ENCODE data around the gene RBBP8NL.
"Not testable (repeated sequence)": the region's sequence is repeated elsewhere in the genome, so short reads cannot be mapped to it uniquely, and the experiment has no call there.

RBBP8NL gene

GRCh38 chr20:62439218-62439617 lies 11.9 kb upstream of the RBBP8NL start:
- peak; percentile 1 for DNase-seq

GRCh38 chr20:62437927-62438326 lies 10.6 kb upstream of the RBBP8NL start:
- peak; percentile 86 for DNase-seq

GRCh38 chr20:62437496-62437895 lies 10.2 kb upstream of the RBBP8NL start:
- DNase-seq: no peak

- no peak for DNase-seq
These were observed 9.4 kb upstream of the RBBP8NL start for GRCh38 chr20:62436692-62437091.

GRCh38 chr20:62433658-62434497 lies 6.5 kb upstream of the RBBP8NL start:
- no peak for DNase-seq

GRCh38 chr20:62430866-62431447 lies 3.6 kb upstream of the RBBP8NL start:
- no peak for DNase-seq

- DNase-seq: no peak
These were observed 3.0 kb upstream of the RBBP8NL start for GRCh38 chr20:62430311-62430853.

GRCh38 chr20:62429455-62430310 lies 2.3 kb upstream of the RBBP8NL start:
- no peak for DNase-seq

- DNase-seq: no peak
These were observed 1.3 kb upstream of the RBBP8NL start for GRCh38 chr20:62428396-62429295.

GRCh38 chr20:62428002-62428372 lies 648 bp upstream of the RBBP8NL start:
- DNase-seq: no peak

GRCh38 chr20:62426699-62427131 lies 624 bp downstream of the RBBP8NL start:
- DNase-seq: peak; percentile 24

- not testable (repeated sequence) for DNase-seq
These were observed 1.3 kb downstream of the RBBP8NL start for GRCh38 chr20:62426059-62426348.

- no peak for DNase-seq
These were observed 1.9 kb downstream of the RBBP8NL start for GRCh38 chr20:62425281-62426058.

GRCh38 chr20:62424249-62425107 lies 2.9 kb downstream of the RBBP8NL start:
- DNase-seq: no peak

- DNase-seq: no peak
These were observed 4.0 kb downstream of the RBBP8NL start for GRCh38 chr20:62423326-62423706.

GRCh38 chr20:62422636-62423325 lies 4.6 kb downstream of the RBBP8NL start:
- DNase-seq: no peak

GRCh38 chr20:62421716-62421990 lies 5.7 kb downstream of the RBBP8NL start:
- no peak for DNase-seq

GRCh38 chr20:62420846-62421715 lies 6.3 kb downstream of the RBBP8NL start:
- DNase-seq: no peak

GRCh38 chr20:62419759-62420158 lies 7.6 kb downstream of the RBBP8NL start:
- DNase-seq: no peak
